Heart right ventricle (tissue), 16 donors: Measurements from ENCODE around the gene PTPRJ. TPM values are rescaled to one million over a fixed set of nuclear protein-coding genes. Genes with fewer than 3 reads are reported as not detected.

Source experiments
- ATAC-seq, 8 donors: fragments of 200-7000 bp; cut with Tn5 transposase; one replicate each; pipeline ENCODE4 v1.9.1; 2020; ENCODE audit warnings: mild to moderate bottlenecking in 8 of 8, moderate library complexity in 8 of 8, moderate number of reproducible peaks in 1 of 8
- DNase-seq, 2 donors: peaks; one replicate each; pipeline ENCODE4 v3.0.0-alpha.2; 2020
- H3K27ac ChIP-seq, 10 donors: fragments of 200-600 bp; sonication (generic) in 2 of 10; one replicate each; pipeline versions ENCODE4 v1.5.0 to v1.8.0; 2020 to 2022; ENCODE audit warnings: mild to moderate bottlenecking in 3 of 10
- H3K27me3 ChIP-seq, 7 donors: fragments of 200-600 bp; one replicate each; pipeline ENCODE4 v1.8.0; 2021 to 2022; ENCODE audit warnings: mild to moderate bottlenecking in 2 of 7
- H3K36me3 ChIP-seq, 9 donors: fragments of 200-600 bp; sonication (generic) in 1 of 9; one replicate each; pipeline versions ENCODE4 v1.5.0 to v1.8.0; 2020 to 2022; ENCODE audit warnings: mild to moderate bottlenecking in 2 of 9
- H3K4me1 ChIP-seq, 9 donors: fragments of 200-600 bp; sonication (generic) in 1 of 9; one replicate each; pipeline versions ENCODE4 v1.5.0 to v1.8.0; 2020 to 2022; ENCODE audit warnings: mild to moderate bottlenecking in 4 of 9
- H3K4me3 ChIP-seq, 10 donors: fragments of 200-600 bp; sonication (generic) in 2 of 10; one replicate each; pipeline versions ENCODE4 v1.5.0 to v1.8.0; 2020 to 2022; ENCODE audit warnings: mild to moderate bottlenecking in 7 of 10, moderate library complexity in 2 of 10
- H3K9me3 ChIP-seq, 11 donors: fragments of 200-600 bp in 10 of 11; sonication (generic) in 2 of 11; one replicate each; pipeline versions ENCODE4 v1.5.0 to v1.8.0; 2013 to 2022; ENCODE audit warnings: mild to moderate bottlenecking in 2 of 11, control low read depth in 1 of 11, moderate library complexity in 1 of 11
- CTCF ChIP-seq, 9 donors: fragments of 200-600 bp; sonication (generic) in 2 of 9; IDR thresholded peaks; one replicate each; pipeline versions ENCODE4 v1.5.0 to v1.8.0; 2021 to 2022; ENCODE audit warnings: antibody characterized with exemption in 9 of 9, mild to moderate bottlenecking in 5 of 9, moderate library complexity in 1 of 9
- WGBS, 2 donors: extraction: QIAGEN DNeasy Blood & Tissue Kit; methylation state at CpG; one replicate each; pipeline ENCODE4 v1.1.7; 2013; ENCODE audit warnings: inconsistent platforms in 1 of 2; 5-methylcytosine and 5-hydroxymethylcytosine counted together
- intact Hi-C, 10 donors: fragments of 100-400 bp; cut with DNase I; formaldehyde crosslinking; loops; one replicate each; pipeline versions ENCODE4 v1.11.1 to v1.14.2; 2022
- polyA plus RNA-seq, 2 donors: library from polyadenylated mRNA; stranded (reverse); fragments of 200-250 nt; gene quantifications; one replicate each; pipeline ENCODE4 v1.2.3, GENCODE V29; 2013
- total RNA-seq, 10 donors: library from RNA; stranded (reverse); fragmentation: NEBNext Ultra II Directional in 3 of 10; extraction: Animal tissue kit (Norgen Biotek cat#: 25700) in 3 of 10; gene quantifications; one replicate each; pipeline versions ENCODE4 v1.2.1 to v1.2.4, GENCODE V29; 2021 to 2023
- donor health status: Arrhythmogenic right ventricular cardiomyopathy.
- donor health status: ischemic (EF 13 %, LVEDD 7.1; RV severe dilation, severe dysfunction).
- donor health status: healthy with polysubstance abuse.
- donor health status: DM: no; HTN: yes; CAD: no.
- donor health status: DM: no; HTN: no; CAD: no.
- donor health status: ischemic (EF 25% LVEDD 6.9; RV normal size, moderate dysfunction).
- donor health status: ischemic (EF 25% LVEDD 5.7; RV mildly dilated, moderate dysfunction).
- donor health status: healthy.
- donor health status: DM: yes; HTN: yes; CAD: no.
- donor health status: Ischemic cardiomyopathy.
- donor health status: ischemic (EF 35%, LVEDD 5.7; RV mildly dilated, moderate dysfunction).
- donor health status: nonischemic (EF 11% LVEDD 7.7; RV severe dilation, severe dysfunction).
- donor health status: DM: yes; HTN: yes; CAD: no.
- donor health status: PGD.
- donor health status: ischemic (EF 29% LVEDD 5.4; RV normal size, mild dysfunction).
- donor health status: nonischemic (EF 23%, LVEDD 6.1; RV moderate dilation, normal function).

The PTPRJ gene
- total and polyA plus RNA-seq, 12 donors, result 0.78 to 22.9 (median 6.7) TPM

GRCh38 chr11:48083421-48083820 is 103.1 kb downstream of the PTPRJ start:
- no peak overlapping the region for H3K4me3 ChIP-seq
- no peak for DNase-seq
- H3K27ac ChIP-seq, result no peak overlapping the region
- intact Hi-C loops, result loop anchor here in 3 of 10 donors (5.0 to 10.0 kb wide), 3 partner anchors 59 to 81 kb away; no protein-coding TSS in a partner anchor
- H3K36me3 ChIP-seq, result no peaks in the 10 kb centered on the region
- no peak for TF ChIP-seq CTCF (IDR thresholded peaks at IDR 0.05)
- ATAC-seq, result no peak
- H3K4me1 ChIP-seq, result peaks cover 0 to 67% (median 32%) of the 10 kb centered on the region in 9 donors
- H3K9me3 ChIP-seq, result no peaks in the 10 kb centered on the region
- H3K27me3 ChIP-seq, result no peaks in the 10 kb centered on the region

GRCh38 chr11:48085688-48086087 is 105.3 kb downstream of the PTPRJ start:
- no peaks in the 10 kb centered on the region for H3K9me3 ChIP-seq
- no peak overlapping the region for H3K4me3 ChIP-seq
- H3K27me3 ChIP-seq, result no peaks in the 10 kb centered on the region
- TF ChIP-seq CTCF (IDR thresholded peaks at IDR 0.05), result no peak
- no peak for ATAC-seq
- H3K27ac ChIP-seq, result no peak overlapping the region
- peaks cover 0 to 52% (median 26%) of the 10 kb centered on the region in 9 donors for H3K4me1 ChIP-seq
- no peaks in the 10 kb centered on the region for H3K36me3 ChIP-seq
- intact Hi-C loops, result loop anchor here in 3 of 10 donors (2.0 to 10.0 kb wide), 3 partner anchors 21 to 71 kb away; no protein-coding TSS in a partner anchor
- WGBS, 2 donors, result 92 to 96% methylated on average over 4 of the region's 4 CpGs
- no peak for DNase-seq

- no peak for TF ChIP-seq CTCF (IDR thresholded peaks at IDR 0.05)
- Histone ChIP-seq H3K36me3 (no peaks in the 10 kb centered on the region), H3K4me3 (no peak overlapping the region), H3K4me1 (peaks cover 0 to 37% (median 12%) of the 10 kb centered on the region in 9 donors), H3K9me3 (no peaks in the 10 kb centered on the region), H3K27ac (no peak overlapping the region), H3K27me3 (no peaks in the 10 kb centered on the region)
- intact Hi-C loops, result loop anchor here in 2 of 10 donors (10.0 kb wide), 2 partner anchors 63 to 73 kb away; no protein-coding TSS in a partner anchor
- ATAC-seq (no peak), DNase-seq (no peak)
- WGBS, 2 donors, result 92 to 93% methylated on average over 2 of the region's 2 CpGs
Observed at GRCh38 chr11:48087422-48087821, 107.1 kb downstream of the PTPRJ start.

- Histone ChIP-seq H3K27me3 (no peaks in the 10 kb centered on the region), H3K4me1 (peaks cover 0 to 37% (median 14%) of the 10 kb centered on the region in 9 donors), H3K9me3 (no peaks in the 10 kb centered on the region), H3K4me3 (no peak overlapping the region), H3K36me3 (no peaks in the 10 kb centered on the region), H3K27ac (no peak overlapping the region)
- intact Hi-C loops, result loop anchor here in 2 of 10 donors (10.0 kb wide), 2 partner anchors 63 to 73 kb away; no protein-coding TSS in a partner anchor
- TF ChIP-seq CTCF (IDR thresholded peaks at IDR 0.05), result no peak
- WGBS, 2 donors, result 29 to 32% methylated on average over 6 of the region's 6 CpGs
- DNase-seq (peak; percentile 30 to 38), ATAC-seq (peak in 7 of 8 donors; percentile 32 to 81 (median 74))
Observed at GRCh38 chr11:48087974-48088681, 107.8 kb downstream of the PTPRJ start.
